GM10248 (cell line): ENCODE results near the gene SLC22A6.

Experiments used
- CTCF ChIA-PET: fragments of 300-600 bp; sonication (Branson Sonifier 250); formaldehyde crosslinking; extraction: SDS; loops from one replicate; lab custom pipeline; 2021; ENCODE audit warnings: antibody characterized with exemption; lab: Yijun Ruan, JAX
- POLR2A ChIA-PET: fragments of 350-650 bp; sonication (Branson Sonifier 250); formaldehyde crosslinking; extraction: SDS; loops from one replicate; lab custom pipeline; 2020; ENCODE audit warnings: antibody characterized with exemption; lab: Yijun Ruan, JAX
- DNase-seq: peaks from one replicate; pipeline ENCODE4 v3.0.0; 2012; ENCODE audit errors: extremely low spot score
- CTCF ChIP-seq: IDR thresholded peaks from 2 replicates; pipeline ENCODE4 v1.5.1; 2012; ENCODE audit warnings: mild to moderate bottlenecking, low read depth; ENCODE audit errors: extremely low read depth, missing control alignments, control extremely low read depth

The SLC22A6 gene

DNA sequence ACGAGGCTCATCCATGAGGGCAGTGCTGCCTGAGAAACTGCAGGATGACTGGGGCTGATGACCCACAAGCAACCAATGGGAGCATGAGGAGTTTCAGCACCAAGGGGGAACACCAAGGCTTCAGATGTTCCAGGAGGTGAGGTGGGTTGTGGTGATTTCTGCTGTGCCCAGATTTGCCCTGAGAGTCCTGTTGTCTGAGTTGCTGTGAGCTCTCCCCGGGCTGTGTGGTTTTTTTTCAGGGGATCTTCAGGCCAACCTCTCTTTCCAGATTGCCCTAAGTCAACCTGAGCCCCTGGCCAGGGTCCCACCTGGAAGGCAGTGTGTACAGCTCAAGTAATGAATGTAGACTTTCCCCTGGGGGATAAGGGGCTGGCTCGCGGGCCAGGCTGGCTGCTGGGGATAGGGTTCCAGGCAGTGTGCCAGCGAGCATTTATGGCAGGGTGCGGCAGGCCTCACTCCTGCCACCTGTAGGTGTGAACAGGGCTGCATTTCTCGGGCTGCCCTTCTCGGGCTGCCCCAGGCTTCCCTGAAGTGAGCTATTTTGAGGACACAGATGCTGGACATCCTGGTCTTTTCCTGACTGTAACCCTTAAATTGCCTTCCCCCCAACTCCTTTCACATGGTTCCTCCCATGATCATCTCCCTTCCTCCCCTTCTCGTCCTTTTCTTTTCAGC lies 9.8 kb downstream of the SLC22A6 start:
- CTCF ChIA-PET: interaction anchor here (0.8 to 4.6 kb wide), 14 partner anchors 11 to 70 kb away, joined by 3 to 46 read pairs (median 4); no protein-coding TSS in a partner anchor
- peak; percentile 15 for TF ChIP-seq CTCF
- POLR2A ChIA-PET: no interaction called here
- no peak for DNase-seq

GRCh38 chr11:62965574-62965973 lies 19.2 kb downstream of the SLC22A6 start:
- ChIA-PET POLR2A (no interaction called here), CTCF (no interaction called here)
- TF ChIP-seq CTCF: no peak
- no peak for DNase-seq

- ChIA-PET POLR2A (no interaction called here), CTCF (interaction anchor here (1.4 kb wide), 1 partner anchor 13 kb away, joined by 4 read pairs; no protein-coding TSS in a partner anchor)
- DNase-seq: no peak
- no peak for TF ChIP-seq CTCF
Measured at GRCh38 chr11:62962391-62962790, 22.4 kb downstream of the SLC22A6 start.

GRCh38 chr11:62961017-62961570 lies 23.7 kb downstream of the SLC22A6 start:
- DNase-seq: no peak
- POLR2A ChIA-PET: no interaction called here
- CTCF ChIA-PET: no interaction called here
- TF ChIP-seq CTCF: no peak

DNA sequence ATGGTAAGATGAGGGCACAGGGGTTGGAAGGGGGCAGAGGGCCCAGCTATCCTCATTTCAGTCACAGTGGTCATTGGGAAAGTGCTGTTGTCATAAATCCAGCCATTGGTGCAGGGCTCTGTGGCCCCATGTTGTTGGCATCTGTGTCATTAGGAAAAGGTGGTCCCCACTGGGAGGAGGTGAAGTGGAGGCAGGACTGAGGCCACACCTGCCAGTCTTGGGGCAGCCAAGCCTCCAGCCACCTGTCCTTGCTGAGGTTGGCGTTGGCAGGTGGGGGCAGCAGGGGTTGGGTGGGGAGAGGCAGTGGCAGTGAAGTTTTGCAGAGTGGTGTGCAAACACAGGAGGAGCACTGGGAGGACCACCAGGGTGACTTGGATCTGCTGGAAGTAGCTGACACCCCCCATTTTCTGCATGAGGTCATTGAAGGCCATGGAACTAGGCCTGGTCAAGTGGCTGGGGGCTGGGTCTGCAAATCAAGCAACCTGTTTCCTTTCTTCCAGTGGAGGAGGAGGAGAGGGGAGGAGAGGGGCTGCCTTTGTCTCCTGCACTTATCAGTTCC lies 25.3 kb downstream of the SLC22A6 start:
- no peak for TF ChIP-seq CTCF
- POLR2A ChIA-PET: no interaction called here
- DNase-seq: no peak
- CTCF ChIA-PET: no interaction called here

GRCh38 chr11:62958547-62959421 lies 26.0 kb downstream of the SLC22A6 start:
- ChIA-PET CTCF (no interaction called here), POLR2A (no interaction called here)
- TF ChIP-seq CTCF: no peak
- no peak for DNase-seq
